K562 (cell line): ENCODE results near the gene SOAT1. TPM values are rescaled to one million over a fixed set of nuclear protein-coding genes. Genes with fewer than 3 reads are reported as not detected.

Experiments used
- BRCA1 ChIP-seq, 2 experiments: fragments of 450-650 bp in 1 of 2; sonication (generic) in 1 of 2; formaldehyde crosslinking in 1 of 2; IDR thresholded peaks; 2 replicates each; pipeline versions ENCODE4 v1.5.0 to v1.6.1; 2017 to 2020; ENCODE audit warnings: mild to moderate bottlenecking in 1 of 2, missing genetic modification reagents in 1 of 2
- HDAC3 ChIP-seq: fragments of 450-650 bp; IDR thresholded peaks from 2 replicates; pipeline ENCODE4 v1.6.1; 2018; ENCODE audit warnings: borderline replicate concordance, mild to moderate bottlenecking, moderate library complexity; ENCODE audit not compliant: partially characterized antibody
- NRF1 ChIP-seq, 2 experiments: fragments of 450-650 bp; IDR thresholded peaks in 1 of 2; conservative IDR thresholded peaks in 1 of 2; 2 replicates each; pipeline ENCODE4 v1.6.1; 2014; ENCODE audit warnings: mild to moderate bottlenecking in 2 of 2
- PRPF4 ChIP-seq: fragments of 200-400 bp; formaldehyde crosslinking; IDR thresholded peaks from one replicate; pipeline ENCODE4 v1.6.1; 2017; ENCODE audit warnings: low read length, low read depth, mild to moderate bottlenecking; ENCODE audit not compliant: insufficient read depth, poor library complexity, severe bottlenecking
- RBM17 ChIP-seq: fragments of 200-400 bp; formaldehyde crosslinking; IDR thresholded peaks from 2 replicates; pipeline ENCODE4 v1.6.1; 2017; ENCODE audit warnings: low read depth, mild to moderate bottlenecking, low read length, borderline replicate concordance
- SLC30A9 ChIP-seq: fragments of 250-450 bp; sonication (Bioruptor Pico); IDR thresholded peaks from 2 replicates; pipeline ENCODE4 v1.8.0; 2022; ENCODE audit warnings: mild to moderate bottlenecking, moderate library complexity
- SP2 ChIP-seq: IDR thresholded peaks from 2 replicates; pipeline ENCODE4 v1.6.1; 2011; ENCODE audit warnings: mild to moderate bottlenecking, low read depth, low read length, moderate library complexity; ENCODE audit not compliant: poor library complexity, severe bottlenecking; ENCODE audit errors: extremely low read depth
- ZNF76 ChIP-seq: fragments of 250-450 bp; sonication (Bioruptor Pico); IDR thresholded peaks from 2 replicates; pipeline ENCODE4 v1.4.0; 2020; ENCODE audit warnings: mild to moderate bottlenecking, moderate library complexity, borderline replicate concordance
- polyA plus RNA-seq, 8 experiments: library from polyadenylated mRNA; depleted of rRNA in 4 of 8; stranded (reverse) in 5 of 8; unstranded in 3 of 8; fragments of >200 nt; fragmentation: Nextera tagmentation in 2 of 8; fragmentation: Illumina TruSeq in 1 of 8; extraction: Ambion mirVana in 2 of 8; extraction: Trizol in 1 of 8; gene quantifications; 2 replicates each; pipeline versions ENCODE4 v1.2.1 to v1.2.3, GENCODE V29; 2011 to 2014; ENCODE audit warnings: inconsistent platforms in 1 of 8, missing spikeins in 1 of 8
- total RNA-seq, 7 experiments: library from RNA; depleted of rRNA in 6 of 7; stranded (reverse); fragments of >200 nt in 6 of 7; fragmentation: Illumina TruSeq in 2 of 7; extraction: Trizol in 2 of 7; gene quantifications; 2 replicates each; pipeline versions ENCODE4 v1.2.1 to v1.2.3, GENCODE V29; 2011 to 2021; ENCODE audit warnings: low replicate concordance in 1 of 7
- TF ChIP-seq, protein P1 (sequence below): fragments of 150-350 bp; conservative IDR thresholded peaks from 2 replicates; pipeline ENCODE4 v1.6.1; 2014; ENCODE audit warnings: low read length
- TF ChIP-seq, protein P2 (sequence below): fragments of 250-450 bp; sonication (Bioruptor Pico); IDR thresholded peaks from 2 replicates; pipeline ENCODE4 v1.5.1; 2021; ENCODE audit warnings: mild to moderate bottlenecking
- TF ChIP-seq, protein P3 (sequence below), 2 experiments: fragments of 450-650 bp in 1 of 2; sonication (generic) in 1 of 2; formaldehyde crosslinking in 1 of 2; IDR thresholded peaks; 2 replicates each; pipeline versions ENCODE4 v1.7.1 to v1.9.0; 2016 to 2022; ENCODE audit warnings: inconsistent platforms in 1 of 2, mild to moderate bottlenecking in 1 of 2, missing genetic modification reagents in 1 of 2

SOAT1 gene
- total and polyA plus RNA-seq, 9 of the 15 experiments (the other 6 are each of a cell fraction or from before 2014, with no cell fraction given): 5.5 to 29.1 (median 17.3) TPM

DNA sequence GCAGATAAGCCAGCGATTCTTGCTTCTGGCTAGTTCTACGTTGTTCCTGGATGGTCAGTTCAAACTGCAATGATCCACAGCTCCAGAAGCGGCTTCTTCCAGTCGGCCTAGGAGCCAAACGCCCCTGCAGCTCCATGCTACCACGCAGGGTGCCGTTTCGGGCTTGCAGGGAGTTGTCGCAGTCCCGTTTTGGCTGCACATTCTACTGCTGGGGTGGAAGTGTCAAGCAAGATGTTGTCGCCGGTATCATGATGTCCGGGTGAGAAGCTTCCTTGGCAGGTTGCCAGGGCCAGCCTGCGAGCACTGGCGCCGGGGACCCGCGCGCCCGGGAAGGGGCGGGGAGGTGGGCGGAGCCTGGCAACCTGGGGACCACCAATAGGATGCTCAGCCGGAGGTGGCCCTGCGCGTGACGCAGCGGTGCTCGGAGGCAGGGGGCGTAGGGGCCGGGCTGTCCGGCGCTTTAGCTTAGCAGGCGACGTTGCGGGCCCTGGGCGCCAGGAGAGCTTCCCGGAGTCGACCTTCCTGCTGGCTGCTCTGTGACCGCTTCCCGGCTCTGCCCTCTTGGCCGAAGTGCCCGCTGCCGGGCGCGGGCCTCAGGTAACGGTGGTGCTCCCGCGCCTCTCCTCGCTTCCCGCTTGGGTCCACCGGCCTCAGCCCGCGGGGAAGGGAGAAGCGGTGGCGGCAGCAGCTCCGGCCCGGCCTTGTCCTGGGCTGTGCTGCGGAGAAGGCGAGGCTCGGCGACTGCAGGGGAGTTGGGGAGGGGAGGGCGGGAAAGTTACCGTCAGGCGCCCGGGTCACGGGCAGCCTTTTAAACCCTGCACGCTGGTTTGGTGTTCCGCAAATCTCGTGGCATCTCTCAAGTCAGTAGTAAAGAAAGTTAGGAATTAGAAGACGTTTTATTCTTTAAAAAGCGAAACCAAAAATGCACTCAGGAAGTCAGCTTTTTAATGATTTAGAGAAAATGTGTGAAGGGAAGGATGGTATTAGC, at the start of gene SOAT1 (continued):
- TF ChIP-seq SP2 (no peak), HDAC3 (no peak), SLC30A9 (CRISPR knock-in tag) (no peak), ZNF76 (no peak), RBM17 (no peak), PRPF4 (no peak), BRCA1 (IDR thresholded peaks at IDR 0.05) (no peak), BRCA1 (CRISPR knock-in tag; IDR thresholded peaks at IDR 0.05) (no peak), NRF1 (conservative IDR thresholded peaks at IDR 0.05 in 1 of 2, IDR thresholded peaks at IDR 0.05 in 1 of 2) (peak; percentile 87 to 89)
- TF ChIP-seq, protein P1, sequence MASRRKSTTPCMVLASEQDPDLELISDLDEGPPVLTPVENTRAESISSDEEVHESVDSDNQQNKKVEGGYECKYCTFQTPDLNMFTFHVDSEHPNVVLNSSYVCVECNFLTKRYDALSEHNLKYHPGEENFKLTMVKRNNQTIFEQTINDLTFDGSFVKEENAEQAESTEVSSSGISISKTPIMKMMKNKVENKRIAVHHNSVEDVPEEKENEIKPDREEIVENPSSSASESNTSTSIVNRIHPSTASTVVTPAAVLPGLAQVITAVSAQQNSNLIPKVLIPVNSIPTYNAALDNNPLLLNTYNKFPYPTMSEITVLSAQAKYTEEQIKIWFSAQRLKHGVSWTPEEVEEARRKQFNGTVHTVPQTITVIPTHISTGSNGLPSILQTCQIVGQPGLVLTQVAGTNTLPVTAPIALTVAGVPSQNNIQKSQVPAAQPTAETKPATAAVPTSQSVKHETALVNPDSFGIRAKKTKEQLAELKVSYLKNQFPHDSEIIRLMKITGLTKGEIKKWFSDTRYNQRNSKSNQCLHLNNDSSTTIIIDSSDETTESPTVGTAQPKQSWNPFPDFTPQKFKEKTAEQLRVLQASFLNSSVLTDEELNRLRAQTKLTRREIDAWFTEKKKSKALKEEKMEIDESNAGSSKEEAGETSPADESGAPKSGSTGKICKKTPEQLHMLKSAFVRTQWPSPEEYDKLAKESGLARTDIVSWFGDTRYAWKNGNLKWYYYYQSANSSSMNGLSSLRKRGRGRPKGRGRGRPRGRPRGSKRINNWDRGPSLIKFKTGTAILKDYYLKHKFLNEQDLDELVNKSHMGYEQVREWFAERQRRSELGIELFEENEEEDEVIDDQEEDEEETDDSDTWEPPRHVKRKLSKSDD: no peak
- TF ChIP-seq, protein P2, sequence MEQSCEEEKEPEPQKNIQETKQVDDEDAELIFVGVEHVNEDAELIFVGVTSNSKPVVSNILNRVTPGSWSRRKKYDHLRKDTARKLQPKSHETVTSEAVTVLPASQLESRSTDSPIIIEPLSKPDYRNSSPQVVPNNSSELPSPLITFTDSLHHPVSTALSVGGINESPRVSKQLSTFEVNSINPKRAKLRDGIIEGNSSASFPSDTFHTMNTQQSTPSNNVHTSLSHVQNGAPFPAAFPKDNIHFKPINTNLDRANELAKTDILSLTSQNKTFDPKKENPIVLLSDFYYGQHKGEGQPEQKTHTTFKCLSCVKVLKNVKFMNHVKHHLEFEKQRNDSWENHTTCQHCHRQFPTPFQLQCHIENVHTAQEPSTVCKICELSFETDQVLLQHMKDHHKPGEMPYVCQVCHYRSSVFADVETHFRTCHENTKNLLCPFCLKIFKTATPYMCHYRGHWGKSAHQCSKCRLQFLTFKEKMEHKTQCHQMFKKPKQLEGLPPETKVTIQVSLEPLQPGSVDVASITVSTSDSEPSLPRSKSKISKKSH (CRISPR knock-in tag): no peak
- TF ChIP-seq, protein P3, sequence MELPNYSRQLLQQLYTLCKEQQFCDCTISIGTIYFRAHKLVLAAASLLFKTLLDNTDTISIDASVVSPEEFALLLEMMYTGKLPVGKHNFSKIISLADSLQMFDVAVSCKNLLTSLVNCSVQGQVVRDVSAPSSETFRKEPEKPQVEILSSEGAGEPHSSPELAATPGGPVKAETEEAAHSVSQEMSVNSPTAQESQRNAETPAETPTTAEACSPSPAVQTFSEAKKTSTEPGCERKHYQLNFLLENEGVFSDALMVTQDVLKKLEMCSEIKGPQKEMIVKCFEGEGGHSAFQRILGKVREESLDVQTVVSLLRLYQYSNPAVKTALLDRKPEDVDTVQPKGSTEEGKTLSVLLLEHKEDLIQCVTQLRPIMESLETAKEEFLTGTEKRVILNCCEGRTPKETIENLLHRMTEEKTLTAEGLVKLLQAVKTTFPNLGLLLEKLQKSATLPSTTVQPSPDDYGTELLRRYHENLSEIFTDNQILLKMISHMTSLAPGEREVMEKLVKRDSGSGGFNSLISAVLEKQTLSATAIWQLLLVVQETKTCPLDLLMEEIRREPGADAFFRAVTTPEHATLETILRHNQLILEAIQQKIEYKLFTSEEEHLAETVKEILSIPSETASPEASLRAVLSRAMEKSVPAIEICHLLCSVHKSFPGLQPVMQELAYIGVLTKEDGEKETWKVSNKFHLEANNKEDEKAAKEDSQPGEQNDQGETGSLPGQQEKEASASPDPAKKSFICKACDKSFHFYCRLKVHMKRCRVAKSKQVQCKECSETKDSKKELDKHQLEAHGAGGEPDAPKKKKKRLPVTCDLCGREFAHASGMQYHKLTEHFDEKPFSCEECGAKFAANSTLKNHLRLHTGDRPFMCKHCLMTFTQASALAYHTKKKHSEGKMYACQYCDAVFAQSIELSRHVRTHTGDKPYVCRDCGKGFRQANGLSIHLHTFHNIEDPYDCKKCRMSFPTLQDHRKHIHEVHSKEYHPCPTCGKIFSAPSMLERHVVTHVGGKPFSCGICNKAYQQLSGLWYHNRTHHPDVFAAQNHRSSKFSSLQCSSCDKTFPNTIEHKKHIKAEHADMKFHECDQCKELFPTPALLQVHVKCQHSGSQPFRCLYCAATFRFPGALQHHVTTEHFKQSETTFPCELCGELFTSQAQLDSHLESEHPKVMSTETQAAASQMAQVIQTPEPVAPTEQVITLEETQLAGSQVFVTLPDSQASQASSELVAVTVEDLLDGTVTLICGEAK (IDR thresholded peaks at IDR 0.05): peak; percentile 61
- TF ChIP-seq, protein P3 (CRISPR knock-in tag; IDR thresholded peaks at IDR 0.05): no peak
